Activated T-cell treated with anti-CD3 and anti-CD28 coated beads, Interleukin-2, amount 50 U/mL, for 24 hours (primary cell): ENCODE measurements around the gene COP1.

Source experiments
- DNase-seq: peaks from one replicate; pipeline ENCODE4 v3.0.0-alpha.2; 2020
- H3K27ac Mint-ChIP-seq: 2 replicates; pipeline ENCODE4 v1.8.0; 2020; ENCODE audit warnings: mild to moderate bottlenecking, mixed read lengths
- H3K27me3 Mint-ChIP-seq: 2 replicates; pipeline ENCODE4 v1.8.0; 2020; ENCODE audit warnings: mixed read lengths
- H3K36me3 Mint-ChIP-seq: 2 replicates; pipeline ENCODE4 v1.8.0; 2020; ENCODE audit warnings: low read depth, mixed read lengths
- H3K4me1 Mint-ChIP-seq: 2 replicates; pipeline ENCODE4 v1.8.0; 2020; ENCODE audit warnings: low read depth, mixed read lengths
- H3K4me3 Mint-ChIP-seq: 2 replicates; pipeline ENCODE4 v1.8.0; 2020; ENCODE audit warnings: mild to moderate bottlenecking, moderate library complexity, mixed read lengths
- H3K9me3 Mint-ChIP-seq: 2 replicates; pipeline ENCODE4 v1.8.0; 2020; ENCODE audit warnings: mixed read lengths

COP1 gene

GRCh38 chr1:176178316-176178715, 28.8 kb downstream of the COP1 start:
- Mint-ChIP-seq H3K9me3 (no peaks in the 10 kb centered on the region), H3K27me3 (no peaks in the 10 kb centered on the region), H3K27ac (peak overlapping the region; percentile 87), H3K36me3 (peaks cover 80% of the 10 kb centered on the region), H3K4me3 (no peak overlapping the region), H3K4me1 (peaks cover 54% of the 10 kb centered on the region)
- DNase-seq: no peak

DNA sequence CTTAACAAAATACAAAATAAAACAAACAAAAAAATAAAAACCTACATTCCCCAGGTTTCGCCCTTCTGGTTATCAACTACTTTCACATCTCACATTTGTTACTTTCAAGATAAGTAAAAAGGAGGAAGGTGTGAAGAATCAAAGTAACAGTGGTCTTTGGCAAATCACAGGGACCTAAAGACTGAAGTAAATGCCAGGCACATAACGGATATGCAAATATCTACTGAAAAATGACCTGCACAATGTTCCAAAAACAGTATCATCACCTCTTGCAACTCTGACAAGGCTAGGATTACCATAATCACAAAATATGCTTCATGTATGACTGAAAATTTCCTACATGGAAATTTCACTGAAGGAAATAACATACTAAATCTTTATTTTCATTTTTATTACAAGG, 29.3 kb downstream of the COP1 start:
- Mint-ChIP-seq H3K9me3 (no peaks in the 10 kb centered on the region), H3K27me3 (no peaks in the 10 kb centered on the region), H3K4me1 (peaks cover 54% of the 10 kb centered on the region), H3K4me3 (peak overlapping the region; percentile 9), H3K27ac (peak overlapping the region; percentile 87), H3K36me3 (peaks cover 81% of the 10 kb centered on the region)
- no peak for DNase-seq

DNA sequence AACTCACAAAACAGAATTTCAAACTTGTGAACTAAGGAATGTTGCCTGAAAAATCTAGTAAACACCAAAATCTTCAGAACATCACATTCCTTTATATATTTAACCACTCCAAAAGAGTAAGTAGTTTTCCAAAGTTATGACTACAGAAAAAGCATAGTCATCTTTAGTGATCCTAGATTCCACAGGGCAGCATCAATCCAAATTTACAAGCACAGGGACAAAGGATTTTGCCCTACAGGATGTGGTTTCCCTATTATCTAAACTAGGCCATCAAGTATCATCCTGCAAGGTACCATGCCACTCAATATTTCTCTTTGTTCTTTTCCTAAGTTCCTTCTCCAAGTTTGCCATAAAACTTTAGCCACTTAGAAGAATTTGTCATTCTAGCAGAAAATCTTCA, 33.0 kb downstream of the COP1 start:
- Mint-ChIP-seq H3K27me3 (no peaks in the 10 kb centered on the region), H3K4me1 (peaks cover 46% of the 10 kb centered on the region), H3K27ac (no peak overlapping the region), H3K36me3 (peaks cover 76% of the 10 kb centered on the region), H3K9me3 (no peaks in the 10 kb centered on the region), H3K4me3 (no peak overlapping the region)
- DNase-seq: no peak

GRCh38 chr1:176172215-176172614, 34.9 kb downstream of the COP1 start:
- Mint-ChIP-seq H3K4me3 (no peak overlapping the region), H3K36me3 (peaks cover 75% of the 10 kb centered on the region)
- no peak for DNase-seq

GRCh38 chr1:176167210-176167609, 39.9 kb downstream of the COP1 start:
- peaks cover 43% of the 10 kb centered on the region for H3K4me1 Mint-ChIP-seq
- H3K36me3 Mint-ChIP-seq: peaks cover 77% of the 10 kb centered on the region
- DNase-seq: no peak
- H3K27ac Mint-ChIP-seq: no peak overlapping the region
- H3K27me3 Mint-ChIP-seq: no peaks in the 10 kb centered on the region
- no peak overlapping the region for H3K4me3 Mint-ChIP-seq
- H3K9me3 Mint-ChIP-seq: no peaks in the 10 kb centered on the region

More at GRCh38 chr1:176172215-176172614, 34.9 kb downstream of the COP1 start:
- Mint-ChIP-seq H3K4me1 (peaks cover 34% of the 10 kb centered on the region), H3K9me3 (no peaks in the 10 kb centered on the region), H3K27ac (no peak overlapping the region), H3K27me3 (no peaks in the 10 kb centered on the region)

- peaks cover 82% of the 10 kb centered on the region for H3K36me3 Mint-ChIP-seq
- peaks cover 53% of the 10 kb centered on the region for H3K4me1 Mint-ChIP-seq
- H3K27me3 Mint-ChIP-seq: no peaks in the 10 kb centered on the region
Observed at GRCh38 chr1:176165573-176165972, 41.5 kb downstream of the COP1 start.

DNA sequence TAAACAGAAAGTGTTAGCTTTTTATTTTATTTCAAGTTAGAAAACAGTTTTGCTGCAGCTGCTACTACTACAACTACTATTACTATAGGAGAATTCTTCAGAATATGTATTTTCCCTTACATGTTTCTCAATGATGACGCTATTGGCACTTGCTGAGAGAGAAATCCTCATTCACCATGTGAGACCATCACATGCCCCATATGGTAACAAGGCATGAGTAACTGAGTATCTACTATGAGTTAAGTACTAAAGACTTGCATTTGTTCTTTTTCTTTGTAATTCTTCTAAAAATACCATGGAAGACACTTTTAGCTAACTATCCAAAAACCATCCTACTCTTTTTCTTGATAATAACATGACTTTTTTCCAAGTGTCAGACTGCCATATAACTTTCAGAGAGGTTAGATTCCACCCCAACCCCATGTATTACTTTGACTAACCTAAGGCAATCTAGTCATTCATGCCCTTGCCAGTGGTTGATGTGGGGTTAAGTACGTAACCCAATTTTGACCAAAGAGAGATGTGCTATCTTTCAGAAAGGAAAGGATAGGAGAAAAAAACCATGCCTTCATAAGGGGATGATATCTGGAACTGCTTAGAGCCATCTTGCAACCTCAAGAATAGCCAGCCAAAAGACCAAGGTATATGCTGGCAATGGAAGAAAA, 42.9 kb downstream of the COP1 start:
- peaks cover 1% of the 10 kb centered on the region for H3K9me3 Mint-ChIP-seq
- no peak overlapping the region for H3K4me3 Mint-ChIP-seq
- H3K36me3 Mint-ChIP-seq: peaks cover 84% of the 10 kb centered on the region
- no peaks in the 10 kb centered on the region for H3K27me3 Mint-ChIP-seq
- peaks cover 57% of the 10 kb centered on the region for H3K4me1 Mint-ChIP-seq
- DNase-seq: no peak
- H3K27ac Mint-ChIP-seq: peak overlapping the region; percentile 84

More at GRCh38 chr1:176165573-176165972, 41.5 kb downstream of the COP1 start:
- no peak overlapping the region for H3K27ac Mint-ChIP-seq
- H3K4me3 Mint-ChIP-seq: no peak overlapping the region
- H3K9me3 Mint-ChIP-seq: no peaks in the 10 kb centered on the region
- DNase-seq: no peak

DNA sequence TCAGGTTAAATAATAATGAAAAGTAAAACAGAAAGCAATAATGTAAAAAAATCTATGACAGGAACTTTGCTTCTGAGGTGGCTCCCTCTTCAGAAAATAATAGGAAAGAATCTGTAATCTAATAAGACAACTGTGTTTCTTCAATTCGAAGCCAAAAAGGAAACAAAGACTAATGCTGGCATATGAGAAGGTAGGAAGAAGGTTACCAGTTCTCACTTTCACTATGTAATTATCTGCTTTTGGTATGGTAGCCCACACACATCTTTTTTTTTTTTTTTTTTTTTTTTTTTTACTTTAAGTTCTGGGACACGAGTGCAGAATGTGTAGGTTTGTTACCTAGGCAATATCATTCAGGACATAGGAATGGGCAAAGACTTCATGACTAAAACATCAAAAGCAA, 47.1 kb downstream of the COP1 start:
- Mint-ChIP-seq H3K27me3 (no peaks in the 10 kb centered on the region), H3K4me1 (peaks cover 52% of the 10 kb centered on the region), H3K9me3 (peaks cover 16% of the 10 kb centered on the region), H3K4me3 (peak overlapping the region; percentile 45), H3K36me3 (peaks cover 91% of the 10 kb centered on the region), H3K27ac (peak overlapping the region; percentile 87)
- DNase-seq: no peak

DNA sequence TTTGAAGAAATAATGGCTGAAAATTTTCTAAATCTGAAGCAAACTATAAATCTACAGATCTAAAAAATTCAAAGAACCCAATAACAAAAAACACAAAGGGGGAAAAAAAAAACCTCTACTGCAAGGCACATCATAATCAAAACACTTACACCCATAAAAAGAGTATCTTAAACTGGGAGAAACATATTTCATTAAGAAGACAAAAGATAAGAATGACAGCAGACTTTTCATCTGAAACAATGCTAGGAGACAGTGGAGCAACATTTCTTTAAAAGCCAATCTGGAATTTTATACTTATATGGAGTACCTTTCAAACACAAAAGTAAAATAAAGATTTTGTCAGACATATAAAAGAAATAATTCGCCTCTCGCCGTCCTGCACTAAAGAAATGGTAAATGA, 49.1 kb downstream of the COP1 start:
- Mint-ChIP-seq H3K36me3 (peaks cover 92% of the 10 kb centered on the region), H3K4me1 (peaks cover 41% of the 10 kb centered on the region), H3K4me3 (no peak overlapping the region), H3K27me3 (no peaks in the 10 kb centered on the region), H3K9me3 (peaks cover 20% of the 10 kb centered on the region), H3K27ac (no peak overlapping the region)
- no peak for DNase-seq

- peaks cover 87% of the 10 kb centered on the region for H3K36me3 Mint-ChIP-seq
- no peak overlapping the region for H3K27ac Mint-ChIP-seq
Observed at GRCh38 chr1:176149939-176150807, 56.9 kb downstream of the COP1 start.

DNA sequence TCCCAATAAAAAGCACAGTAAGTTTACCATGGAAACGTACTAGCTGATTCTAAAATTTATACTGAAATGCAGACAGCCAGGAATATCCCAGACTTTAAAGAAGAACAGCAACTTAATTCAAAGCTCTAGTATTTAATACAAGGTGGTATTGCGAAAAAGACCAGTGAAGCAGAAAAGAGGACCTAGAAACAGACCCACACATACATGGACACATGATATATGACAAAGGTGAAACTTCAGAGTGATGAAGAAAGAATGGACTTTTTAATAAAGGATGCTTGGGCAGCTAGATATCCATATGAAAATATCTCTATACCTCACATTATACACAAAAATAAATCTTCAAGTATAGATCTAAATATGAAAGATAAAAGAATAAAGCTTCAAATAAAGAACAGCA, 62.6 kb downstream of the COP1 start:
- Mint-ChIP-seq H3K27ac (no peak overlapping the region), H3K4me3 (no peak overlapping the region)

More at GRCh38 chr1:176149939-176150807, 56.9 kb downstream of the COP1 start:
- Mint-ChIP-seq H3K4me3 (no peak overlapping the region), H3K4me1 (peaks cover 25% of the 10 kb centered on the region), H3K27me3 (no peaks in the 10 kb centered on the region), H3K9me3 (peaks cover 14% of the 10 kb centered on the region)
- DNase-seq: no peak

GRCh38 chr1:176142973-176143372, 64.1 kb downstream of the COP1 start:
- H3K9me3 Mint-ChIP-seq: peaks cover 10% of the 10 kb centered on the region

More for the DNA sequence above, 62.6 kb downstream of the COP1 start:
- Mint-ChIP-seq H3K36me3 (peaks cover 82% of the 10 kb centered on the region), H3K9me3 (peaks cover 10% of the 10 kb centered on the region), H3K27me3 (no peaks in the 10 kb centered on the region), H3K4me1 (peaks cover 41% of the 10 kb centered on the region)
- no peak for DNase-seq

DNA sequence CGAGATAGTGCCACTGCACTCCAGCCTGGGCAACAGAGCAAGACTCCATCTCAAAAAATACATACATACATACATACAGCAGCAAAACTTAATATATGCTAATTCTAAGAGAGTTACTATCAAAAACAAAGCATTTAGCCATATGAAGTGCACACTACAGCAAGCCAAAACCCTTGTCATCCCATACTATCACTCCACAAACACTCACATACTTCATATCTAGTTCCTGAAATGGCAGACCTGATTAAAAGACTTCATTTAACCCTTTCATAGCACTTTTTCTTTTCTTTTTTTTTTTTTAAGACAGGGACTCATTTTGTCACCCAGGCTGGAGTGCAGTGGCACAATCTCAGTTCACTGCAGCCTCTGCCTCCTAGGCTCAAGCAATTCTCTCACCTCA, 65.6 kb downstream of the COP1 start:
- Mint-ChIP-seq H3K36me3 (peaks cover 71% of the 10 kb centered on the region), H3K27me3 (no peaks in the 10 kb centered on the region), H3K4me3 (no peak overlapping the region), H3K9me3 (peaks cover 4% of the 10 kb centered on the region), H3K4me1 (peaks cover 57% of the 10 kb centered on the region), H3K27ac (no peak overlapping the region)
- no peak for DNase-seq

More at GRCh38 chr1:176142973-176143372, 64.1 kb downstream of the COP1 start:
- DNase-seq: no peak
- Mint-ChIP-seq H3K27ac (no peak overlapping the region), H3K36me3 (peaks cover 77% of the 10 kb centered on the region), H3K4me1 (peaks cover 52% of the 10 kb centered on the region), H3K4me3 (no peak overlapping the region), H3K27me3 (no peaks in the 10 kb centered on the region)

DNA sequence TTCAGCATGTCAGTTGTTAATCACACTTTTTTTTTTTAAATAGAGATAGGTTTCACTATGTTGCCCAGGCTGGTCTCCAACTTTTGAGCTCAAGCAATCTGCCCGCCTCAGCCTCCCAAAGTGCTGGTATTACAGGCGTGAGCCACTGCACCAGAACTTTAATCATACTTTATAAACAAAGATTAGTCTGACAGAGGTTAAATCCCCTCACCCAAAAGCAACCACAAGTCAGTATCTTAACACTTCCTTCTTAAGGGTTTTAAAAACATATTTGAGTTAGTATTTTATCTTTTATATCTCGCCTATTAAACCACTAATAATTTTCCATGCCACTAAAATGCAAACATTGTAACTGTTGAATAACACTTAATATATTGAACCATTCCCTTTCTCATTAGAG, 70.2 kb downstream of the COP1 start:
- Mint-ChIP-seq H3K27ac (no peak overlapping the region), H3K27me3 (no peaks in the 10 kb centered on the region), H3K36me3 (peaks cover 58% of the 10 kb centered on the region), H3K4me3 (no peak overlapping the region), H3K9me3 (no peaks in the 10 kb centered on the region), H3K4me1 (peaks cover 36% of the 10 kb centered on the region)
- DNase-seq: no peak

- H3K36me3 Mint-ChIP-seq: peaks cover 58% of the 10 kb centered on the region
- no peaks in the 10 kb centered on the region for H3K27me3 Mint-ChIP-seq
- H3K9me3 Mint-ChIP-seq: no peaks in the 10 kb centered on the region
- no peak overlapping the region for H3K27ac Mint-ChIP-seq
- DNase-seq: no peak
- no peak overlapping the region for H3K4me3 Mint-ChIP-seq
- peaks cover 30% of the 10 kb centered on the region for H3K4me1 Mint-ChIP-seq
Observed at GRCh38 chr1:176134666-176135065, 72.4 kb downstream of the COP1 start.
